CD4-positive, alpha-beta T cell treated with Interleukin-15 for 4 hours (primary cell): Measurements from ENCODE around the gene LMLN.
"Not testable (repeated sequence)": the region's sequence is repeated elsewhere in the genome, so short reads cannot be mapped to it uniquely, and the experiment has no call there.

Experiments
- DNase-seq: peaks from one replicate; pipeline ENCODE4 v3.0.0-alpha.2; 2020; ENCODE audit warnings: low spot score

Gene LMLN

GRCh38 chr3:197959891-197960693 is at the start of gene LMLN:
LMLN (plus strand) TSS chr3:197960217; CDS start chr3:197960246, 29 bp downstream.
- peak; percentile 95 for DNase-seq

GRCh38 chr3:197912741-197913476 is 47.1 kb upstream of the LMLN start:
- no peak for DNase-seq

- no peak for DNase-seq
These were observed 46.2 kb upstream of the LMLN start for GRCh38 chr3:197913641-197914380.

GRCh38 chr3:197921429-197922275 is 38.4 kb upstream of the LMLN start:
- DNase-seq: not testable (repeated sequence)

GRCh38 chr3:197926418-197926817 is 33.6 kb upstream of the LMLN start:
- no peak for DNase-seq

GRCh38 chr3:197927578-197927977 is 32.4 kb upstream of the LMLN start:
- not testable (repeated sequence) for DNase-seq

- no peak for DNase-seq
These were observed 23.1 kb upstream of the LMLN start for GRCh38 chr3:197936819-197937384.

GRCh38 chr3:197940745-197941384 is 19.2 kb upstream of the LMLN start:
- no peak for DNase-seq

GRCh38 chr3:197942956-197943556 is 17.0 kb upstream of the LMLN start:
- DNase-seq: peak; percentile 57

GRCh38 chr3:197949191-197949777 is 10.7 kb upstream of the LMLN start:
- DNase-seq: no peak

- peak; percentile 91 for DNase-seq
These were observed 10.0 kb upstream of the LMLN start, which contains the start of gene RPL35A for GRCh38 chr3:197949778-197950676. RPL35A (plus strand) TSS chr3:197950190; CDS start chr3:197950968, 778 bp downstream.

- no peak for DNase-seq
These were observed 9.3 kb upstream of the LMLN start for GRCh38 chr3:197950677-197951061.

GRCh38 chr3:197951392-197951990 is 8.5 kb upstream of the LMLN start:
- no peak for DNase-seq

GRCh38 chr3:197952440-197952839 is 7.6 kb upstream of the LMLN start:
- DNase-seq: no peak

- no peak for DNase-seq
These were observed 6.7 kb upstream of the LMLN start for GRCh38 chr3:197953325-197953724.

- no peak for DNase-seq
These were observed 6.1 kb upstream of the LMLN start for GRCh38 chr3:197953881-197954280.

GRCh38 chr3:197955892-197956477 is 4.0 kb upstream of the LMLN start:
- DNase-seq: no peak

GRCh38 chr3:197956626-197956988 is 3.4 kb upstream of the LMLN start:
- no peak for DNase-seq
